ENCODE results near the gene CDH13.

GRCh38 chr16:83606486-83607030, 979.8 kb downstream of the CDH13 start:
- TF ChIP-seq, protein P1, sequence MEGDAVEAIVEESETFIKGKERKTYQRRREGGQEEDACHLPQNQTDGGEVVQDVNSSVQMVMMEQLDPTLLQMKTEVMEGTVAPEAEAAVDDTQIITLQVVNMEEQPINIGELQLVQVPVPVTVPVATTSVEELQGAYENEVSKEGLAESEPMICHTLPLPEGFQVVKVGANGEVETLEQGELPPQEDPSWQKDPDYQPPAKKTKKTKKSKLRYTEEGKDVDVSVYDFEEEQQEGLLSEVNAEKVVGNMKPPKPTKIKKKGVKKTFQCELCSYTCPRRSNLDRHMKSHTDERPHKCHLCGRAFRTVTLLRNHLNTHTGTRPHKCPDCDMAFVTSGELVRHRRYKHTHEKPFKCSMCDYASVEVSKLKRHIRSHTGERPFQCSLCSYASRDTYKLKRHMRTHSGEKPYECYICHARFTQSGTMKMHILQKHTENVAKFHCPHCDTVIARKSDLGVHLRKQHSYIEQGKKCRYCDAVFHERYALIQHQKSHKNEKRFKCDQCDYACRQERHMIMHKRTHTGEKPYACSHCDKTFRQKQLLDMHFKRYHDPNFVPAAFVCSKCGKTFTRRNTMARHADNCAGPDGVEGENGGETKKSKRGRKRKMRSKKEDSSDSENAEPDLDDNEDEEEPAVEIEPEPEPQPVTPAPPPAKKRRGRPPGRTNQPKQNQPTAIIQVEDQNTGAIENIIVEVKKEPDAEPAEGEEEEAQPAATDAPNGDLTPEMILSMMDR (conservative IDR thresholded peaks at IDR 0.05; ENCODE audit: low read depth, low read length), result no peak
- no peak for TF ChIP-seq EZH2 (IDR thresholded peaks at IDR 0.05; ENCODE audit: borderline replicate concordance, low read depth, low read length, poor library complexity, severe bottlenecking)

Measured in A673 (cell line).